Activated CD8-positive, alpha-beta T cell treated with anti-CD3 and anti-CD28 coated beads for 36 hours (primary cell): ENCODE results near the gene FMNL2. TPM values are rescaled to one million over a fixed set of nuclear protein-coding genes. Genes with fewer than 3 reads are reported as not detected.

Source experiments
- ATAC-seq: fragments of 200-7000 bp; cut with Tn5 transposase; one replicate; pipeline ENCODE4 v1.10.0; 2021; ENCODE audit warnings: mild to moderate bottlenecking, moderate library complexity
- CTCF ChIA-PET: fragments of 350-600 bp; sonication (Branson Sonifier 250); formaldehyde crosslinking; loops from one replicate; lab custom pipeline; 2021; ENCODE audit warnings: antibody characterized with exemption; lab: Charles Lee
- POLR2A ChIA-PET: fragments of 350-600 bp; sonication (Branson Sonifier 250); formaldehyde crosslinking; loops from one replicate; lab custom pipeline; 2021; ENCODE audit warnings: antibody characterized with exemption; lab: Charles Lee
- DNase-seq: peaks from one replicate; pipeline ENCODE4 v3.0.0-alpha.2; 2020
- H3K27ac Mint-ChIP-seq: one replicate; pipeline ENCODE4 v1.8.0; 2021; ENCODE audit warnings: mild to moderate bottlenecking, mixed read lengths
- H3K27me3 Mint-ChIP-seq: one replicate; pipeline ENCODE4 v1.8.0; 2021; ENCODE audit warnings: mixed read lengths
- H3K36me3 Mint-ChIP-seq: one replicate; pipeline ENCODE4 v1.8.0; 2021; ENCODE audit warnings: low read depth, mixed read lengths
- H3K4me1 Mint-ChIP-seq: one replicate; pipeline ENCODE4 v1.8.0; 2021; ENCODE audit warnings: low read depth, mixed read lengths
- H3K4me3 Mint-ChIP-seq: one replicate; pipeline ENCODE4 v1.8.0; 2021; ENCODE audit warnings: mild to moderate bottlenecking, moderate library complexity, mixed read lengths
- H3K9me3 Mint-ChIP-seq: one replicate; pipeline ENCODE4 v1.8.0; 2021; ENCODE audit warnings: mixed read lengths
- intact Hi-C: fragments of 100-400 bp; cut with micrococcal nuclease; formaldehyde crosslinking; loops from one replicate; pipeline ENCODE4 v1.10.0; 2022
- total RNA-seq, 2 experiments: library from RNA; stranded (reverse); gene quantifications; one replicate each; pipeline ENCODE4 v1.2.3, GENCODE V29; 2021
- TF ChIP-seq, protein P1 (sequence below): fragments of 200-600 bp; IDR thresholded peaks from one replicate; pipeline ENCODE4 v1.8.0; 2022; ENCODE audit warnings: antibody characterized with exemption, mild to moderate bottlenecking

FMNL2 gene
- total RNA-seq, 2 experiments from 2014 or later = 1.1 TPM

DNA sequence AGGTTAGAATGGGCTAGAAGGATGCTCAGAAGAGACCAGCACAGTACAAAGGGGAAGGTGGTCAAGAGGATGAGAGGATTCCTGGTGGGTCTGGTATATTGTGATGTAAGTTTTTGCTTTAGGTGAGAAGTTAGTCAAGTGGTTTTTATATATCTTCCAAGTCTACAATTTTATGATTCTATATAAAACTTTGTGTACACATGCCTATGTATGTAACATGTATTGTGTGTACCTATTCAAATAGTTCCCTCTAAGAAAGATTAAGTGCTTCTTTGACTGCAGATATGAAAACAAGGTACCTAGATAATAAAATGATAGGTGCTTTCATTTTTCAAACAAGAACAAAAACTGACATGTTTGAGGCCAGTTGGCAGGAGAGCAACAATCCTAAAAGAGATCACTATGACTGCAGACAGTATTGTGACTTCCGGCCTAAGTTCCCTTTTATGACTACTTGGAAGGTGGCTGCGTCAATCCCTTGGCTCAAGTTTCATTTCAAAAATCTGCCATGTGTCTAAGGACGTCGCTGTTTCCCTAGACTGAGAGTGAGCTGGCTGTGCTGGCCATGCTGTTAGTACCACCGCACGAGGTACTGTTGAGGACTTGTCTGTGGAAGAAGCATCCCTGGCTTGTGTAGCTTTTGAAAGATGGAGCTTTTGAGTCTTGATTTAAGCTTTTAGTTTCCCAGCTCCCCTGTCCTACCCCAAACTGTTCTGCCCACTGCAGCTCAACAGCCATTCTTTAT, 259.2 kb downstream of the FMNL2 start:
- CTCF ChIA-PET = no interaction called here
- intact Hi-C loops = no loop called here

DNA sequence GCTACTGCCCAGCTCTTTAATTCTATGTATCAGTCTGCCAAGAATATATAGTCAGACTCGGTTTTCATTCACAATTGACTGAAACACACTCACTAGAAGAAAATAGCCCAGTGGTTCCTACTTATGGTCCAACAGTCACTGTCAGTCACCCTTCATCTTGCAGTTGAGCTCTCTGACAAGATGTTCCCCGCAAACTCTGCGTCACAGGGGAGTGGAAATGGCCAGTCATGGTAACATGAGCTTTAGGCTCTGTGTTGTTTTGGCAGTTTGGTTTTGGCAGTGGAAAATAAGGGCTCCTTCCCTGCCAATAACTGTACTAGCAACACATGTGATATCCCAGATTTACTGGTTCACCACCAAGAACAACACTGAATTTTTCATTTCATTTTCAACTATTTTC, 259.8 kb downstream of the FMNL2 start:
- Mint-ChIP-seq H3K4me3 (no peak overlapping the region), H3K36me3 (no peaks in the 10 kb centered on the region), H3K27me3 (no peaks in the 10 kb centered on the region), H3K9me3 (no peaks in the 10 kb centered on the region), H3K4me1 (peaks cover 8% of the 10 kb centered on the region), H3K27ac (no peak overlapping the region)
- intact Hi-C loops = no loop called here
- no peak for DNase-seq
- TF ChIP-seq, protein P1, sequence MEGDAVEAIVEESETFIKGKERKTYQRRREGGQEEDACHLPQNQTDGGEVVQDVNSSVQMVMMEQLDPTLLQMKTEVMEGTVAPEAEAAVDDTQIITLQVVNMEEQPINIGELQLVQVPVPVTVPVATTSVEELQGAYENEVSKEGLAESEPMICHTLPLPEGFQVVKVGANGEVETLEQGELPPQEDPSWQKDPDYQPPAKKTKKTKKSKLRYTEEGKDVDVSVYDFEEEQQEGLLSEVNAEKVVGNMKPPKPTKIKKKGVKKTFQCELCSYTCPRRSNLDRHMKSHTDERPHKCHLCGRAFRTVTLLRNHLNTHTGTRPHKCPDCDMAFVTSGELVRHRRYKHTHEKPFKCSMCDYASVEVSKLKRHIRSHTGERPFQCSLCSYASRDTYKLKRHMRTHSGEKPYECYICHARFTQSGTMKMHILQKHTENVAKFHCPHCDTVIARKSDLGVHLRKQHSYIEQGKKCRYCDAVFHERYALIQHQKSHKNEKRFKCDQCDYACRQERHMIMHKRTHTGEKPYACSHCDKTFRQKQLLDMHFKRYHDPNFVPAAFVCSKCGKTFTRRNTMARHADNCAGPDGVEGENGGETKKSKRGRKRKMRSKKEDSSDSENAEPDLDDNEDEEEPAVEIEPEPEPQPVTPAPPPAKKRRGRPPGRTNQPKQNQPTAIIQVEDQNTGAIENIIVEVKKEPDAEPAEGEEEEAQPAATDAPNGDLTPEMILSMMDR = no peak
- CTCF ChIA-PET = no interaction called here
- ATAC-seq = no peak
- POLR2A ChIA-PET = no interaction called here

More for the DNA sequence above, 259.2 kb downstream of the FMNL2 start:
- no peaks in the 10 kb centered on the region for H3K36me3 Mint-ChIP-seq
- ATAC-seq = peak; percentile 81
- H3K27me3 Mint-ChIP-seq = no peaks in the 10 kb centered on the region
- POLR2A ChIA-PET = no interaction called here
- DNase-seq = peak; percentile 25
- H3K4me1 Mint-ChIP-seq = peaks cover 8% of the 10 kb centered on the region
- no peaks in the 10 kb centered on the region for H3K9me3 Mint-ChIP-seq
- H3K27ac Mint-ChIP-seq = no peak overlapping the region
- TF ChIP-seq, protein P1 = no peak
- no peak overlapping the region for H3K4me3 Mint-ChIP-seq

DNA sequence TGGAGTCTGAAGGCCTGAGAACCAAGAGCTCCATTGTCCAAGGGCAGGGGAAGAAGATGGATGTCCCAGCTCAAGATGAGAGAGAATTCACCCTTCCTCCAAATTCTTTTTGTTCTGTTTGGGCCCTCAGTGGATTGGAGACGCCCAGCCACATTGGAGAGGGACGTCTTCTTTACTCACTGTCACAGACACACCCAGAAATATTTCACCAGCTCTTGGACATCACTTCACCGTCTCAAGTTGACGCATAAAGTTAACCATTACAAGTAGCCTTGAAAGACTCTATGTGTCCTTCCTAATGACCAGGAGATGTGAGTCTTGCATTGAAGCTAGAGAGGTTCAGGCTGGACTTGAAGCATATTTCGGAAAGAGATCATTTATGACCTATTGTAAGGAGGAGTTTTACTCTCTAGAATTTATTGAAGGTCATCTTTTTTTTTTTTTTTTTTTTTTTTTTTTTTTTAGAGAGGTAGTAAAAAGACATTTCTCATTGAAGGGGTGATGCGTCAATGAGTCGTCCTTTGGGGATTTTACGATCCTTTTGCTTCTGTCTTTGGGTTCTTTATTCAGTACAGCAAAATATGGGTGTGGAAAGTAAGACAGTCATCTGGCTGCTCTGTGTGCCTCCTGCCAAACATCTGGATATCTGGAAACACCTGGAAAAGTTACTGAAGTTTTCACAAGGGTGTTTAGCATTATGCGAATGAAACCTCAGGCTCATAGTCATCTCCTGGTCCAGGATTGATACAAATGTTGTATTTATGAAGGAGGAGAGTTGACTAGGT, 264.2 kb downstream of the FMNL2 start:
- Mint-ChIP-seq H3K36me3 (no peaks in the 10 kb centered on the region), H3K9me3 (no peaks in the 10 kb centered on the region), H3K27me3 (no peaks in the 10 kb centered on the region), H3K27ac (no peak overlapping the region), H3K4me3 (no peak overlapping the region), H3K4me1 (peaks cover 7% of the 10 kb centered on the region)
- DNase-seq (no peak), ATAC-seq (no peak)
- CTCF ChIA-PET = no interaction called here
- POLR2A ChIA-PET = no interaction called here
- TF ChIP-seq, protein P1 = no peak
- intact Hi-C loops = no loop called here

DNA sequence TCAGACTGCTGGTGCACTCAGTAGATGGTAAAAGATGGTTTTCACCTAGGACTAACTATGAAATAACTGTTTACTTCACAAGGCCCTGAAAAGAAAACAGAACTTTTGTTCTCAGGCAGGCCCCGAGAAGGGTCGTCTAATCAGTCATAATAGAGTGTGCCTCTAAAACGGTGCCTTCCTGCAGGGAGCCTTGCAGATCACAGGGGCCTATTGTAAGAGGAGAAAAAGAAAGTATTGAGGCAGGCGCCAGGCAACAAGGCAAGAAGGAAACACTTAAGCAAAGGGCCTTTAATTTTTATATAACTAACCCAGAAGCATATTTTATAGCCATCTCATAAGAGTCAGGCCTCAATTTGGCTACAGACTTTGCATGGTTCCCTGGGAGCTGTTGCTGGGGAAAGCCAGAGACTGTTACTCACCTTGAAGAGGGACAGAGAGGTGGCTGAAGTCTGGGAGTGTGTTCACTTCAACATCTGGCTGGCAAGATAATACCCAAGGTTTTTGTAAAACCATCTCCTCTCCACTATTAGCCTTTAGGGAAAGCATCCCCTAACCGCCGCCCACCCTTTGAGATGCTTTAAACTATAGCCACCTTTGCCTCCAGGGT, 265.2 kb downstream of the FMNL2 start:
- no peak overlapping the region for H3K27ac Mint-ChIP-seq
- H3K27me3 Mint-ChIP-seq = no peaks in the 10 kb centered on the region
- no peak overlapping the region for H3K4me3 Mint-ChIP-seq
- TF ChIP-seq, protein P1 = no peak
- intact Hi-C loops = no loop called here
- ATAC-seq = no peak
- ChIA-PET POLR2A (no interaction called here), CTCF (no interaction called here)
- peaks cover 3% of the 10 kb centered on the region for H3K4me1 Mint-ChIP-seq
- DNase-seq = no peak
- H3K9me3 Mint-ChIP-seq = no peaks in the 10 kb centered on the region
- H3K36me3 Mint-ChIP-seq = no peaks in the 10 kb centered on the region

DNA sequence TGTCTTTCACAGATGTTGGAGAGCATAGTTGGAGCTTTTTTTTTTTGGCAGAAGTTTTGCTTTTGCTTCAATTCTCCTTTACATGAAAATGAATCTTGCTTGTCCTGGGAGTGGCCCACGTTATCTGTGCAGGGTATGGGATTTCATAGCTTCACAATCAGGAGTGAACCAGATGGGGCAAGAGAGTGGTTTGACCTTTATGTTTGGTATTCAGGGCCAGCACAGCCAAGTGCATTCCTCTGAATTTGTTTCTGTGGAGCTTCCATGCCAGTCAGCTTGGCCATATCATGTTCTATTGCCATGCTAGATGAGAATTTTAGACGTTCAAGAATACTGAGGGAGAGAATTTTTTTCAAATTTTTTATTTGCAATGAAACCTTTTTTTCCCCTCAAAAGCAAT, 265.7 kb downstream of the FMNL2 start:
- no peaks in the 10 kb centered on the region for H3K9me3 Mint-ChIP-seq
- ATAC-seq (no peak), DNase-seq (no peak)
- peaks cover 3% of the 10 kb centered on the region for H3K4me1 Mint-ChIP-seq
- H3K27me3 Mint-ChIP-seq = no peaks in the 10 kb centered on the region
- no peak overlapping the region for H3K4me3 Mint-ChIP-seq
- H3K27ac Mint-ChIP-seq = no peak overlapping the region
- H3K36me3 Mint-ChIP-seq = no peaks in the 10 kb centered on the region
- ChIA-PET CTCF (no interaction called here), POLR2A (no interaction called here)
- TF ChIP-seq, protein P1 = no peak
- intact Hi-C loops = no loop called here
